Measurements from ENCODE around the gene OR4M1. TPM values are rescaled to one million over a fixed set of nuclear protein-coding genes. Genes with fewer than 3 reads are reported as not detected.
A peak's percentile ranks its signal among the peaks of the same experiment; 100 is the strongest.
"Not testable (repeated sequence)": the region's sequence is repeated elsewhere in the genome, so short reads cannot be mapped to it uniquely, and the experiment has no call there.

The OR4M1 gene
- total RNA-seq, 8 experiments from 2014 or later: 0.13 to 0.81 (median 0.24) TPM; not detected in 4

GRCh38 chr14:19796520-19797108 is 23.3 kb downstream of the OR4M1 start:
- 28 to 83% (median 51%) methylated on average over 1 to 9 of the region's 10 CpGs; no CpG with 5 or more reads in 2 of the 10 experiments for WGBS, 10 experiments
- H3K4me3 ChIP-seq; in situ Hi-C loops (cut with MboI; ENCODE audit: low pct_unique_long_range_greater_than_20kb in 2 of 9, low sequenced_read_pairs in 9 of 9, unreplicated experiment in 9 of 9); ATAC-seq (replicated peaks in 6 of 8); H3K4me1 ChIP-seq (replicated peaks in 1 of 2); H3K27ac ChIP-seq: not testable (repeated sequence)

- in situ Hi-C loops (cut with MboI; ENCODE audit: low pct_unique_long_range_greater_than_20kb in 2 of 9, low sequenced_read_pairs in 9 of 9, unreplicated experiment in 9 of 9): no loop called here
- no peak overlapping the region for H3K4me3 ChIP-seq
- H3K4me1 ChIP-seq (replicated peaks in 1 of 2): no peaks in the 10 kb centered on the region
- no peak overlapping the region for H3K27ac ChIP-seq
- 0 to 92% (median 26%) methylated on average over 1 to 5 of the region's 5 CpGs; no CpG with 5 or more reads in 4 of the 10 experiments for WGBS, 10 experiments
- no peak for ATAC-seq (replicated peaks in 6 of 8)
These were observed 26.6 kb downstream of the OR4M1 start for GRCh38 chr14:19799880-19800279.

- H3K27ac ChIP-seq: no peak overlapping the region
- in situ Hi-C loops (cut with MboI; ENCODE audit: low pct_unique_long_range_greater_than_20kb in 2 of 9, low sequenced_read_pairs in 9 of 9, unreplicated experiment in 9 of 9): no loop called here
- 12 to 100% (median 43%) methylated on average over 1 to 10 of the region's 17 CpGs for WGBS, 10 experiments
- H3K4me3 ChIP-seq: no peak overlapping the region
- ATAC-seq (replicated peaks in 6 of 8): peak in 2 of 8 experiments; percentile 88 to 96
- H3K4me1 ChIP-seq (replicated peaks in 1 of 2): no peaks in the 10 kb centered on the region
These were observed 27.2 kb downstream of the OR4M1 start for GRCh38 chr14:19800282-19801117.

GRCh38 chr14:19801118-19801464 is 27.8 kb downstream of the OR4M1 start:
- Histone ChIP-seq H3K27ac (no peak overlapping the region), H3K4me1 (replicated peaks in 1 of 2) (no peaks in the 10 kb centered on the region), H3K4me3 (no peak overlapping the region)
- 16 to 100% (median 44%) methylated on average over 1 to 11 of the region's 13 CpGs; no CpG with 5 or more reads in 2 of the 10 experiments for WGBS, 10 experiments
- no peak for ATAC-seq (replicated peaks in 6 of 8)
- in situ Hi-C loops (cut with MboI; ENCODE audit: low pct_unique_long_range_greater_than_20kb in 2 of 9, low sequenced_read_pairs in 9 of 9, unreplicated experiment in 9 of 9): no loop called here

GRCh38 chr14:19803470-19803869 is 30.2 kb downstream of the OR4M1 start, which contains the start of gene OR4N2:
OR4N2 (plus strand) TSS chr14:19803770; CDS start chr14:19827449, 23,679 bp downstream.
- H3K4me1 ChIP-seq (replicated peaks in 1 of 2); ATAC-seq (replicated peaks in 6 of 8); in situ Hi-C loops (cut with MboI; ENCODE audit: low pct_unique_long_range_greater_than_20kb in 2 of 9, low sequenced_read_pairs in 9 of 9, unreplicated experiment in 9 of 9); H3K27ac ChIP-seq; H3K4me3 ChIP-seq: not testable (repeated sequence)
- WGBS, 10 experiments: 0 to 89% (median 24%) methylated on average over 1 of the region's 1 CpG

- WGBS, 10 experiments: 0 to 50% (median 16%) methylated on average over 2 to 4 of the region's 4 CpGs
- ATAC-seq (replicated peaks in 6 of 8); H3K4me3 ChIP-seq; H3K27ac ChIP-seq; in situ Hi-C loops (cut with MboI; ENCODE audit: low pct_unique_long_range_greater_than_20kb in 2 of 9, low sequenced_read_pairs in 9 of 9, unreplicated experiment in 9 of 9); H3K4me1 ChIP-seq (replicated peaks in 1 of 2): not testable (repeated sequence)
These were observed 40.0 kb downstream of the OR4M1 start for GRCh38 chr14:19813171-19813920.

GRCh38 chr14:19819879-19820278 is 46.6 kb downstream of the OR4M1 start:
- in situ Hi-C loops (cut with MboI; ENCODE audit: low pct_unique_long_range_greater_than_20kb in 2 of 9, low sequenced_read_pairs in 9 of 9, unreplicated experiment in 9 of 9): loop anchor here in 1 of 9 experiments (10.0 kb wide), 1 partner anchor 55 kb away; no protein-coding TSS in a partner anchor
- 0 to 60% (median 24%) methylated on average over 1 of the region's 1 CpG; no CpG with 5 or more reads in 4 of the 10 experiments for WGBS, 10 experiments
- not testable (repeated sequence) for ATAC-seq (replicated peaks in 6 of 8); H3K27ac ChIP-seq; H3K4me1 ChIP-seq (replicated peaks in 1 of 2); H3K4me3 ChIP-seq

- H3K4me3 ChIP-seq; H3K27ac ChIP-seq; H3K4me1 ChIP-seq (replicated peaks in 1 of 2); ATAC-seq (replicated peaks in 6 of 8): not testable (repeated sequence)
- in situ Hi-C loops (cut with MboI; ENCODE audit: low pct_unique_long_range_greater_than_20kb in 2 of 9, low sequenced_read_pairs in 9 of 9, unreplicated experiment in 9 of 9): loop anchor here in 1 of 9 experiments (10.0 kb wide), 1 partner anchor 56 kb away; no protein-coding TSS in a partner anchor
- WGBS, 10 experiments: 17 to 60% (median 31%) methylated on average over 1 to 6 of the region's 6 CpGs; no CpG with 5 or more reads in 3 of the 10 experiments
These were observed 47.7 kb downstream of the OR4M1 start for GRCh38 chr14:19821016-19821415.

GRCh38 chr14:19823178-19823577 is 49.9 kb downstream of the OR4M1 start:
- no peak overlapping the region for H3K27ac ChIP-seq
- in situ Hi-C loops (cut with MboI; ENCODE audit: low pct_unique_long_range_greater_than_20kb in 2 of 9, low sequenced_read_pairs in 9 of 9, unreplicated experiment in 9 of 9): loop anchor here in 1 of 9 experiments (10.0 kb wide), 1 partner anchor 58 kb away; no protein-coding TSS in a partner anchor
- ATAC-seq (replicated peaks in 6 of 8): no peak
- H3K4me3 ChIP-seq: no peak overlapping the region
- H3K4me1 ChIP-seq (replicated peaks in 1 of 2): no peaks in the 10 kb centered on the region
- WGBS, 10 experiments: 0 to 29% (median 11%) methylated on average over 1 of the region's 1 CpG

GRCh38 chr14:19823765-19824164 is 50.5 kb downstream of the OR4M1 start:
- WGBS, 10 experiments: 0 to 6% (median 0%) methylated on average over 1 of the region's 1 CpG; no CpG with 5 or more reads in 2 of the 10 experiments
- H3K4me3 ChIP-seq: no peak overlapping the region
- H3K4me1 ChIP-seq (replicated peaks in 1 of 2): no peaks in the 10 kb centered on the region
- in situ Hi-C loops (cut with MboI; ENCODE audit: low pct_unique_long_range_greater_than_20kb in 2 of 9, low sequenced_read_pairs in 9 of 9, unreplicated experiment in 9 of 9): loop anchor here in 1 of 9 experiments (10.0 kb wide), 1 partner anchor 59 kb away; no protein-coding TSS in a partner anchor
- peak in 1 of 8 experiments; percentile 33 for ATAC-seq (replicated peaks in 6 of 8)
- H3K27ac ChIP-seq: no peak overlapping the region

GRCh38 chr14:19827626-19828244 is 54.4 kb downstream of the OR4M1 start:
- 6 to 100% (median 43%) methylated on average over 1 to 6 of the region's 12 CpGs; no CpG with 5 or more reads in 1 of the 10 experiments for WGBS, 10 experiments
- ATAC-seq (replicated peaks in 6 of 8); H3K4me1 ChIP-seq (replicated peaks in 1 of 2); H3K27ac ChIP-seq; H3K4me3 ChIP-seq: not testable (repeated sequence)
- in situ Hi-C loops (cut with MboI; ENCODE audit: low pct_unique_long_range_greater_than_20kb in 2 of 9, low sequenced_read_pairs in 9 of 9, unreplicated experiment in 9 of 9): loop anchor here in 1 of 9 experiments (10.0 kb wide), 1 partner anchor 63 kb away; no protein-coding TSS in a partner anchor

- ATAC-seq (replicated peaks in 6 of 8): no peak
- in situ Hi-C loops (cut with MboI; ENCODE audit: low pct_unique_long_range_greater_than_20kb in 2 of 9, low sequenced_read_pairs in 9 of 9, unreplicated experiment in 9 of 9): loop anchor here in 1 of 9 experiments (10.0 kb wide), 1 partner anchor 64 kb away; no protein-coding TSS in a partner anchor
- Histone ChIP-seq H3K4me3 (no peak overlapping the region), H3K4me1 (replicated peaks in 1 of 2) (no peaks in the 10 kb centered on the region), H3K27ac (no peak overlapping the region)
- 0 to 50% (median 23%) methylated on average over 1 to 2 of the region's 2 CpGs; no CpG with 5 or more reads in 1 of the 10 experiments for WGBS, 10 experiments
These were observed 55.0 kb downstream of the OR4M1 start for GRCh38 chr14:19828314-19828713.

All from motor neuron (in vitro differentiated cells).